ENCODE measurements around the gene UTP18. TPM values are rescaled to one million over a fixed set of nuclear protein-coding genes. Genes with fewer than 3 reads are reported as not detected.
A peak's percentile ranks its signal among the peaks of the same experiment; 100 is the strongest.
"Not testable (repeated sequence)": the region's sequence is repeated elsewhere in the genome, so short reads cannot be mapped to it uniquely, and the experiment has no call there.

UTP18 gene
- total RNA-seq (10 to 100 TPM; 36.4 to 47.7 (median 39.7) TPM), total RNA-seq (51.9 to 149 (median 74.8) reads per million in 29 experiments)
- 44.8 TPM for total RNA-seq (2013)

- Mint-ChIP-seq H3K9me3 (no peaks in the 10 kb centered on the region), H3K27ac (peak within 1 kb of the TSS; percentile 96 to 98)
- peaks cover 21 to 29% of the 10 kb centered on the region in 2 experiments for H3K4me1 ChIP-seq (ENCODE audit: control insufficient read depth in 1 of 2, extremely low read depth in 1 of 2, insufficient read depth in 2 of 2, low read length in 2 of 2)
These were observed at the start of gene UTP18 for GRCh38 chr17:51260237-51261023. Gene UTP18, plus strand, starts transcription at chr17:51260546. Its CDS starts 39 bp downstream, at chr17:51260585.

DNA sequence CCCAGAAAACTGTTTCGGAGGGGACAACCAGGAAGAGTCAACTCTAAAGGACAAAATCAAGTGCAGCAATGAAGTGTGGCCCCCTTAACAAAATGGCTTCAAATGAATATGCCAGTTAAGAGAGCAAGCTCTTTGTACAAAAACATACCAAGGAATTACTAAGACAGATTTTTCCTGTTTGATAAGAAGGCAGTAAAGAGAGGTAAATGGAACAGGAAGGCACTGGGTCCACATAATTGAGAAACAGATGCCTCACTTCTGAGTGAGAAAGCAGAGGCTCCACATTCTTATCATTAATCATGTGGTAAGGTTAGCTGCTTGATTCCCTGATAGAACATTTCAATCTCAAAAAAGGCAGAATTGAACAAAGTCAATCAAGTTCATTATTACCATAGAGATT is 45.4 kb upstream of the UTP18 start:
- H3K4me1 ChIP-seq (ENCODE audit: control insufficient read depth in 1 of 2, extremely low read depth in 1 of 2, insufficient read depth in 2 of 2, low read length in 2 of 2): no peaks in the 10 kb centered on the region
- Mint-ChIP-seq H3K36me3 (peaks cover 34% of the 10 kb centered on the region), H3K27ac (no peak overlapping the region), H3K4me3 (no peak overlapping the region), H3K9me3 (no peaks in the 10 kb centered on the region), H3K27me3 (no peaks in the 10 kb centered on the region), H3K4me1 (peaks cover 0 to 11% (median 0%) of the 10 kb centered on the region in 3 donors)
- ChIA-PET CTCF (no interaction called here), POLR2A (no interaction called here)
- H3K27ac ChIP-seq (ENCODE audit: low read length): no peak overlapping the region
- no peaks in the 10 kb centered on the region for H3K9me3 ChIP-seq
- WGBS (ENCODE audit: insufficient coverage): 86% methylated on average over 1 of the region's 1 CpG
- H3K4me3 ChIP-seq (ENCODE audit: control insufficient read depth in 1 of 2, extremely low read depth in 1 of 2, low read length in 1 of 2): no peak overlapping the region
- no peak for DNase-seq
- H3K27me3 ChIP-seq (replicated peaks in 1 of 2; ENCODE audit: control insufficient read depth in 2 of 2, extremely low read depth in 1 of 2, insufficient read depth in 2 of 2, low read length in 1 of 2): no peaks in the 10 kb centered on the region
- no peak for ATAC-seq (replicated peaks in 1 of 4)
- peaks cover 8 to 55% of the 10 kb centered on the region in 2 donors for H3K36me3 ChIP-seq (ENCODE audit: control insufficient read depth in 2 of 2, extremely low read depth in 1 of 2, insufficient read depth in 1 of 2, low read length in 1 of 2)

More at GRCh38 chr17:51260237-51261023, at the start of gene UTP18:
- WGBS (ENCODE audit: insufficient coverage): under 1% methylated on average over 80 of the region's 93 CpGs
- Histone ChIP-seq H3K36me3 (ENCODE audit: control insufficient read depth in 2 of 2, extremely low read depth in 1 of 2, insufficient read depth in 1 of 2, low read length in 1 of 2) (peaks cover 0 to 23% of the 10 kb centered on the region in 2 donors), H3K9me3 (no peaks in the 10 kb centered on the region), H3K27me3 (replicated peaks in 1 of 2; ENCODE audit: control insufficient read depth in 2 of 2, extremely low read depth in 1 of 2, insufficient read depth in 2 of 2, low read length in 1 of 2) (no peaks in the 10 kb centered on the region), H3K4me3 (ENCODE audit: control insufficient read depth in 1 of 2, extremely low read depth in 1 of 2, low read length in 1 of 2) (peak within 1 kb of the TSS; percentile 45 to 89), H3K27ac (ENCODE audit: low read length) (peak within 1 kb of the TSS; percentile 96)
- DNase-seq: peak; percentile 92 to 98 (median 96)
- Mint-ChIP-seq H3K4me3 (peak within 1 kb of the TSS; percentile 87 to 95 (median 91)), H3K4me1 (peaks cover 61 to 73% (median 71%) of the 10 kb centered on the region in 3 donors), H3K27me3 (no peaks in the 10 kb centered on the region), H3K36me3 (peaks cover 26% of the 10 kb centered on the region)
- peak; percentile 83 to 89 (median 84) for ATAC-seq (replicated peaks in 1 of 4)
- CTCF ChIA-PET: no interaction called here
- POLR2A ChIA-PET: interaction anchor here in 1 of 2 donors (0.5 kb wide), 1 partner anchor 539 kb away, joined by 4 read pairs; no protein-coding TSS in a partner anchor

DNA sequence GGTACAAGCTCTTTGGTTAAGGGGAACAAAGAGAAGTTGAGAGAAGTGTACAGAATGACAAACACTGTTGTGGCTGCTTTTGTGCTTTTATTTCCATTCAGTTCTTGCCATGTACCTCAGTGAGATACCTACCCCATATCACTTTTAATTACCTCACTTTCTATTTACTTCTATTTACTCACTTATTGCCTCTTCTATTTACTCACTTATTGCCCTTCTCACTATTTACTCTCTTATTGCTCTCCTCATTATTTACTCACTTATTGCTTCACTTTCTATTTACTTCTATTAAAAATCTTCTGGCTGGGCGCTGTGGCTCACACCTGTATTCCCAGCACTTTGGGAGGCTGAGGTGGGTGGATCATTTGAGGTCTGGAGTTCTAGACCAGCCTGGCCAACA is 42.4 kb upstream of the UTP18 start:
- Mint-ChIP-seq H3K36me3 (peaks cover 45% of the 10 kb centered on the region), H3K4me1 (peaks cover 0 to 11% (median 2%) of the 10 kb centered on the region in 3 donors), H3K4me3 (no peak overlapping the region), H3K27me3 (no peaks in the 10 kb centered on the region), H3K27ac (no peak overlapping the region), H3K9me3 (no peaks in the 10 kb centered on the region)
- Histone ChIP-seq H3K27ac (ENCODE audit: low read length) (no peak overlapping the region), H3K36me3 (ENCODE audit: control insufficient read depth in 2 of 2, extremely low read depth in 1 of 2, insufficient read depth in 1 of 2, low read length in 1 of 2) (peaks cover 9 to 69% of the 10 kb centered on the region in 2 donors), H3K9me3 (no peaks in the 10 kb centered on the region), H3K4me3 (ENCODE audit: control insufficient read depth in 1 of 2, extremely low read depth in 1 of 2, low read length in 1 of 2) (no peak overlapping the region), H3K27me3 (replicated peaks in 1 of 2; ENCODE audit: control insufficient read depth in 2 of 2, extremely low read depth in 1 of 2, insufficient read depth in 2 of 2, low read length in 1 of 2) (no peaks in the 10 kb centered on the region), H3K4me1 (ENCODE audit: control insufficient read depth in 1 of 2, extremely low read depth in 1 of 2, insufficient read depth in 2 of 2, low read length in 2 of 2) (no peaks in the 10 kb centered on the region)
- no CpG with 5 or more reads among the region's 1 CpG for WGBS (ENCODE audit: insufficient coverage)
- ChIA-PET POLR2A (interaction anchor here (0.6 to 0.7 kb wide), 2 partner anchors 9 to 365 kb away, joined by 3 to 14 read pairs; no protein-coding TSS in a partner anchor), CTCF (no interaction called here)
- DNase-seq (no peak), ATAC-seq (replicated peaks in 1 of 4) (no peak)

GRCh38 chr17:51221322-51221721 is 39.0 kb upstream of the UTP18 start:
- Histone ChIP-seq H3K36me3 (ENCODE audit: control insufficient read depth in 2 of 2, extremely low read depth in 1 of 2, insufficient read depth in 1 of 2, low read length in 1 of 2) (peaks cover 9 to 68% of the 10 kb centered on the region in 2 donors), H3K27ac (ENCODE audit: low read length) (no peak overlapping the region), H3K9me3 (no peaks in the 10 kb centered on the region), H3K4me3 (ENCODE audit: control insufficient read depth in 1 of 2, extremely low read depth in 1 of 2, low read length in 1 of 2) (no peak overlapping the region), H3K27me3 (replicated peaks in 1 of 2; ENCODE audit: control insufficient read depth in 2 of 2, extremely low read depth in 1 of 2, insufficient read depth in 2 of 2, low read length in 1 of 2) (no peaks in the 10 kb centered on the region), H3K4me1 (ENCODE audit: control insufficient read depth in 1 of 2, extremely low read depth in 1 of 2, insufficient read depth in 2 of 2, low read length in 2 of 2) (peaks cover 0 to 4% of the 10 kb centered on the region in 2 experiments)
- Mint-ChIP-seq H3K4me3 (no peak overlapping the region), H3K4me1 (peaks cover 11 to 28% (median 16%) of the 10 kb centered on the region in 3 donors), H3K27me3 (no peaks in the 10 kb centered on the region), H3K36me3 (peaks cover 54% of the 10 kb centered on the region), H3K27ac (no peak overlapping the region), H3K9me3 (no peaks in the 10 kb centered on the region)
- POLR2A ChIA-PET: no interaction called here
- DNase-seq (no peak), ATAC-seq (replicated peaks in 1 of 4) (no peak)
- no CpG with 5 or more reads among the region's 4 CpGs for WGBS (ENCODE audit: insufficient coverage)
- CTCF ChIA-PET: interaction anchor here in 1 of 2 donors (0.5 kb wide), 1 partner anchor 1881 kb away, joined by 3 read pairs; no protein-coding TSS in a partner anchor

- Mint-ChIP-seq H3K27ac (peak overlapping the region in 1 of 2 donors; percentile 8), H3K9me3 (no peaks in the 10 kb centered on the region), H3K27me3 (no peaks in the 10 kb centered on the region), H3K36me3 (peaks cover 36% of the 10 kb centered on the region), H3K4me3 (no peak overlapping the region), H3K4me1 (peaks cover 16 to 25% (median 24%) of the 10 kb centered on the region in 3 donors)
- Histone ChIP-seq H3K4me3 (ENCODE audit: control insufficient read depth in 1 of 2, extremely low read depth in 1 of 2, low read length in 1 of 2) (no peak overlapping the region), H3K9me3 (no peaks in the 10 kb centered on the region), H3K36me3 (ENCODE audit: control insufficient read depth in 2 of 2, extremely low read depth in 1 of 2, insufficient read depth in 1 of 2, low read length in 1 of 2) (peaks cover 7 to 42% of the 10 kb centered on the region in 2 donors), H3K4me1 (ENCODE audit: control insufficient read depth in 1 of 2, extremely low read depth in 1 of 2, insufficient read depth in 2 of 2, low read length in 2 of 2) (peaks cover 0 to 4% of the 10 kb centered on the region in 2 experiments), H3K27ac (ENCODE audit: low read length) (no peak overlapping the region), H3K27me3 (replicated peaks in 1 of 2; ENCODE audit: control insufficient read depth in 2 of 2, extremely low read depth in 1 of 2, insufficient read depth in 2 of 2, low read length in 1 of 2) (no peaks in the 10 kb centered on the region)
- WGBS (ENCODE audit: insufficient coverage): no CpG with 5 or more reads among the region's 10 CpGs
- ChIA-PET POLR2A (no interaction called here), CTCF (no interaction called here)
- DNase-seq (no peak), ATAC-seq (replicated peaks in 1 of 4) (no peak)
These were observed 35.7 kb upstream of the UTP18 start for GRCh38 chr17:51224402-51225262.

DNA sequence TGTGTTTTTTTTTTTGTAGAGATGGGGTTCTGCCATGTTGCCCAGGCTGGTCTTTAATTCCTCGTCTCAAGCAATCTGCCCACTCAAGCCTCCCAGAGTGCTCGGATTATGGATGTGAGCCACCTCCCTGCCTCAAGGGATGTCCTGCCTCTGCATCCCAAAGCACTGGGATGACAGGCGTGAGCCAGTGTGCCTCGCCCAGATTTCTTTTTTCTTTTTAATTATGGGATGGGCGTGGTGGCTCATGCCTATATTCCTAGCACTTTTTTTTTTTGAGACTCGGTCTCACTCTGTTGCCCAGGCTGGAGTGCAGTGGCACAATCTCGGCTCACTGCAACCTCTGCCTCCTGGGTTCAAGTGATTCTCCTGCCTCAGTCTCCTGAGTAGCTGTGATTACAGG is 34.8 kb upstream of the UTP18 start:
- H3K27ac Mint-ChIP-seq; H3K4me1 ChIP-seq (ENCODE audit: control insufficient read depth in 1 of 2, extremely low read depth in 1 of 2, insufficient read depth in 2 of 2, low read length in 2 of 2); CTCF ChIA-PET; POLR2A ChIA-PET; DNase-seq; H3K9me3 ChIP-seq; H3K9me3 Mint-ChIP-seq; H3K4me3 ChIP-seq (ENCODE audit: control insufficient read depth in 1 of 2, extremely low read depth in 1 of 2, low read length in 1 of 2); ATAC-seq (replicated peaks in 1 of 4); H3K4me3 Mint-ChIP-seq; H3K27me3 ChIP-seq (replicated peaks in 1 of 2; ENCODE audit: control insufficient read depth in 2 of 2, extremely low read depth in 1 of 2, insufficient read depth in 2 of 2, low read length in 1 of 2); H3K27me3 Mint-ChIP-seq; H3K27ac ChIP-seq (ENCODE audit: low read length): not testable (repeated sequence)
- H3K4me1 Mint-ChIP-seq: peaks cover 25 to 34% (median 32%) of the 10 kb centered on the region in 3 donors
- peaks cover 28% of the 10 kb centered on the region for H3K36me3 Mint-ChIP-seq
- H3K36me3 ChIP-seq (ENCODE audit: control insufficient read depth in 2 of 2, extremely low read depth in 1 of 2, insufficient read depth in 1 of 2, low read length in 1 of 2): peaks cover 7 to 33% of the 10 kb centered on the region in 2 donors
- WGBS (ENCODE audit: insufficient coverage): 93% methylated on average over 2 of the region's 7 CpGs

All from T-cell (primary cell).